Gastrocnemius medialis (tissue), 4 donors: ENCODE results near the gene WFIKKN1. TPM values are rescaled to one million over a fixed set of nuclear protein-coding genes. Genes with fewer than 3 reads are reported as not detected.

Experiments used
- ATAC-seq, 2 donors: fragments of 150-250 bp; one replicate each; pipeline ENCODE4 v1.9.1; 2016
- DNase-seq, 2 donors: peaks; one replicate each; pipeline ENCODE4 v3.0.0-alpha.2; 2019
- H3K27ac ChIP-seq, 4 donors: fragments of 200-600 bp; sonication (generic); 1 replicate in 1 of 4; 2 replicates in 3 of 4; pipeline ENCODE4 v1.5.1; 2016 to 2018; ENCODE audit warnings: mild to moderate bottlenecking in 2 of 4, moderate library complexity in 1 of 4
- H3K27me3 ChIP-seq, 3 donors: fragments of 200-600 bp; sonication (generic) in 2 of 3; 1 replicate in 1 of 3; 2 replicates in 2 of 3; pipeline versions ENCODE4 v1.5.1 to v1.6.0; 2016 to 2019; ENCODE audit warnings: mild to moderate bottlenecking in 1 of 3, moderate library complexity in 1 of 3
- H3K36me3 ChIP-seq, 2 donors: fragments of 200-600 bp; sonication (generic) in 1 of 2; one replicate each; pipeline ENCODE4 v1.5.1; 2017 to 2018
- H3K4me1 ChIP-seq, 2 donors: fragments of 200-600 bp; sonication (generic) in 1 of 2; one replicate each; pipeline ENCODE4 v1.5.1; 2016 to 2017; ENCODE audit warnings: mild to moderate bottlenecking in 2 of 2
- H3K4me3 ChIP-seq, 4 donors: fragments of 200-600 bp; sonication (generic) in 3 of 4; 1 replicate in 1 of 4; 2 replicates in 3 of 4; pipeline ENCODE4 v1.5.1; 2016 to 2019; ENCODE audit warnings: mild to moderate bottlenecking in 2 of 4
- H3K9me3 ChIP-seq, 3 donors: fragments of 200-600 bp; sonication (generic) in 2 of 3; 1 replicate in 1 of 3; 2 replicates in 2 of 3; pipeline ENCODE4 v1.5.1; 2016 to 2019
- CTCF ChIP-seq, 5 experiments: fragments of 450-650 bp in 3 of 5; fragments of 200-600 bp in 2 of 5; sonication (generic) in 2 of 5; IDR thresholded peaks in 4 of 5; conservative IDR thresholded peaks in 1 of 5; 1 replicate in 4 of 5; 2 replicates in 1 of 5; pipeline ENCODE4 v1.5.1; 2016 to 2019; ENCODE audit warnings: antibody characterized with exemption in 5 of 5, mild to moderate bottlenecking in 3 of 5, moderate library complexity in 3 of 5
- POLR2A ChIP-seq, 2 donors: fragments of 450-650 bp; IDR thresholded peaks; one replicate each; pipeline ENCODE4 v1.6.1; 2017; ENCODE audit warnings: antibody characterized with exemption in 2 of 2, mild to moderate bottlenecking in 2 of 2, moderate library complexity in 2 of 2
- in situ Hi-C, 4 donors: fragments of 200-750 bp; cut with MboI; loops; one replicate each; pipeline versions ENCODE4 v1.15.0 to v1.8.0; 2017; ENCODE audit warnings: low sequenced_read_pairs in 4 of 4
- intact Hi-C: fragments of 100-400 bp; cut with DNase I; formaldehyde crosslinking; loops from one replicate; pipeline ENCODE4 v1.15.1; 2023; ENCODE audit warnings: low total_unique reads
- total RNA-seq, 4 donors: library from RNA; depleted of rRNA; stranded (reverse); fragments of >200 nt; gene quantifications; one replicate each; pipeline versions ENCODE4 v1.1.0 to v1.2.3, GENCODE V29; 2016

The WFIKKN1 gene
- total RNA-seq, 4 donors from 2014 or later, result 0.12 to 3.2 (median 1.3) TPM

GRCh38 chr16:654034-654433 lies 23.2 kb downstream of the WFIKKN1 start:
- Histone ChIP-seq H3K27me3 (no peaks in the 10 kb centered on the region), H3K4me1 (peaks cover 5 to 8% of the 10 kb centered on the region in 2 donors), H3K36me3 (no peaks in the 10 kb centered on the region), H3K9me3 (no peaks in the 10 kb centered on the region), H3K27ac (no peak overlapping the region), H3K4me3 (no peak overlapping the region)
- intact Hi-C loops, result no loop called here
- TF ChIP-seq CTCF (IDR thresholded peaks at IDR 0.05 in 4 of 5, conservative IDR thresholded peaks at IDR 0.05 in 1 of 5) (no peak), POLR2A (IDR thresholded peaks at IDR 0.05) (no peak)
- in situ Hi-C loops, result no loop called here
- ATAC-seq, result no peak
- no peak for DNase-seq

- no peak for TF ChIP-seq POLR2A (IDR thresholded peaks at IDR 0.05)
- no peak for TF ChIP-seq CTCF (IDR thresholded peaks at IDR 0.05 in 4 of 5, conservative IDR thresholded peaks at IDR 0.05 in 1 of 5)
- Histone ChIP-seq H3K9me3 (no peaks in the 10 kb centered on the region), H3K4me1 (peaks cover 0 to 10% of the 10 kb centered on the region in 2 donors), H3K4me3 (no peak overlapping the region), H3K27ac (no peak overlapping the region), H3K36me3 (no peaks in the 10 kb centered on the region), H3K27me3 (no peaks in the 10 kb centered on the region)
- intact Hi-C loops, result no loop called here
- in situ Hi-C loops, result no loop called here
- no peak for ATAC-seq
- DNase-seq, result no peak
Observed at GRCh38 chr16:657487-657886, 26.7 kb downstream of the WFIKKN1 start.

GRCh38 chr16:658679-659571 lies 28.1 kb downstream of the WFIKKN1 start:
- in situ Hi-C loops, result no loop called here
- H3K27ac ChIP-seq, result no peak overlapping the region

GRCh38 chr16:659618-660017 lies 28.8 kb downstream of the WFIKKN1 start:
- Histone ChIP-seq H3K9me3 (no peaks in the 10 kb centered on the region), H3K4me1 (peaks cover 0 to 10% of the 10 kb centered on the region in 2 donors), H3K36me3 (no peaks in the 10 kb centered on the region), H3K27ac (no peak overlapping the region), H3K27me3 (no peaks in the 10 kb centered on the region), H3K4me3 (no peak overlapping the region)
- ATAC-seq (no peak), DNase-seq (no peak)
- intact Hi-C loops (loop anchor here (1.0 kb wide), 3 partner anchors 10 to 80 kb away; partner anchors contain the start of genes RAB40C and WDR90), in situ Hi-C loops (no loop called here)
- TF ChIP-seq CTCF (IDR thresholded peaks at IDR 0.05 in 4 of 5, conservative IDR thresholded peaks at IDR 0.05 in 1 of 5) (no peak), POLR2A (IDR thresholded peaks at IDR 0.05) (no peak)

More at GRCh38 chr16:658679-659571, 28.1 kb downstream of the WFIKKN1 start:
- TF ChIP-seq POLR2A (IDR thresholded peaks at IDR 0.05), result no peak
- no peak for TF ChIP-seq CTCF (IDR thresholded peaks at IDR 0.05 in 4 of 5, conservative IDR thresholded peaks at IDR 0.05 in 1 of 5)
- no peaks in the 10 kb centered on the region for H3K36me3 ChIP-seq
- DNase-seq (no peak), ATAC-seq (no peak)
- no peak overlapping the region for H3K4me3 ChIP-seq
- intact Hi-C loops, result no loop called here
- peaks cover 0 to 10% of the 10 kb centered on the region in 2 donors for H3K4me1 ChIP-seq
- H3K9me3 ChIP-seq, result no peaks in the 10 kb centered on the region
- no peaks in the 10 kb centered on the region for H3K27me3 ChIP-seq
